H9 (cell line): ENCODE results near the gene C20orf202. TPM values are rescaled to one million over a fixed set of nuclear protein-coding genes. Genes with fewer than 3 reads are reported as not detected.

Experiments used
- DNase-seq: peaks from one replicate; pipeline ENCODE4 v3.0.0-alpha.2; 2017
- H2AFZ ChIP-seq: one replicate; pipeline ENCODE4 v1.6.1; 2013; ENCODE audit warnings: mild to moderate bottlenecking, low read length, control low read depth, moderate library complexity
- H2AK5ac ChIP-seq: 2 replicates; pipeline ENCODE4 v1.6.1; 2013; ENCODE audit warnings: low read length, control low read depth, mixed read lengths; ENCODE audit not compliant: insufficient read length
- H2BK120ac ChIP-seq: one replicate; pipeline ENCODE4 v1.6.1; 2013; ENCODE audit warnings: low read depth, mild to moderate bottlenecking, low read length, control low read depth, inconsistent platforms; ENCODE audit not compliant: poor library complexity, severe bottlenecking
- H2BK12ac ChIP-seq: 2 replicates; pipeline ENCODE4 v1.6.1; 2013; ENCODE audit warnings: low read length, control low read depth, mixed read lengths, low read depth; ENCODE audit not compliant: insufficient read length
- H2BK15ac ChIP-seq: 2 replicates; pipeline ENCODE4 v1.6.1; 2013; ENCODE audit warnings: low read depth, low read length, control low read depth
- H2BK20ac ChIP-seq: one replicate; pipeline ENCODE4 v1.6.1; 2013; ENCODE audit warnings: low read depth, mild to moderate bottlenecking, low read length, control low read depth, inconsistent platforms; ENCODE audit not compliant: poor library complexity, severe bottlenecking
- H2BK5ac ChIP-seq: 2 replicates; pipeline ENCODE4 v1.6.1; 2013; ENCODE audit warnings: low read length, control low read depth, mixed read lengths; ENCODE audit not compliant: insufficient read length
- H3K14ac ChIP-seq: 2 replicates; pipeline ENCODE4 v1.6.1; 2013; ENCODE audit warnings: low read length, control low read depth; ENCODE audit not compliant: insufficient read depth
- H3K18ac ChIP-seq: 2 replicates; pipeline ENCODE4 v1.6.1; 2013; ENCODE audit warnings: low read depth, mild to moderate bottlenecking, mixed read lengths, low read length, control low read depth; ENCODE audit not compliant: insufficient read length
- H3K23ac ChIP-seq: 2 replicates; pipeline ENCODE4 v1.6.1; 2013; ENCODE audit warnings: low read length, control low read depth, mixed read lengths, low read depth; ENCODE audit not compliant: insufficient read length
- H3K23me2 ChIP-seq: 2 replicates; pipeline ENCODE4 v1.6.1; 2013; ENCODE audit warnings: low read depth, mild to moderate bottlenecking, mixed read lengths, low read length, control low read depth; ENCODE audit not compliant: insufficient read length, poor library complexity, severe bottlenecking
- H3K27ac ChIP-seq: 2 replicates; pipeline ENCODE4 v1.5.1; 2013; ENCODE audit warnings: low read length, control low read depth, mixed read lengths, low read depth; ENCODE audit not compliant: insufficient read length
- H3K27me3 ChIP-seq: 2 replicates; pipeline ENCODE4 v1.6.1; 2013; ENCODE audit warnings: low read length, control low read depth, inconsistent platforms; ENCODE audit not compliant: insufficient read depth
- H3K4ac ChIP-seq: 2 replicates; pipeline ENCODE4 v1.6.1; 2013; ENCODE audit warnings: low read depth, mild to moderate bottlenecking, control low read depth, inconsistent platforms, low read length, moderate library complexity
- H3K4me1 ChIP-seq: 2 replicates; pipeline ENCODE4 v1.6.1; 2013; ENCODE audit warnings: low read length, control low read depth, inconsistent platforms; ENCODE audit not compliant: insufficient read depth
- H3K4me2 ChIP-seq: 2 replicates; pipeline ENCODE4 v1.6.1; 2013; ENCODE audit warnings: low read length, control low read depth, mixed read lengths; ENCODE audit not compliant: insufficient read length, insufficient read depth
- H3K56ac ChIP-seq: 2 replicates; pipeline ENCODE4 v1.6.1; 2013; ENCODE audit warnings: low read depth, mild to moderate bottlenecking, mixed read lengths, low read length, control low read depth; ENCODE audit not compliant: insufficient read length
- H3K79me1 ChIP-seq: 2 replicates; pipeline ENCODE4 v1.6.1; 2013; ENCODE audit warnings: low read depth, mild to moderate bottlenecking, moderate library complexity, low read length, control low read depth, inconsistent platforms; ENCODE audit not compliant: insufficient read depth, poor library complexity, severe bottlenecking
- H3K79me2 ChIP-seq: 2 replicates; pipeline ENCODE4 v1.6.1; 2013; ENCODE audit warnings: low read length, control low read depth, inconsistent platforms; ENCODE audit not compliant: insufficient read depth
- H3K9ac ChIP-seq: 2 replicates; pipeline ENCODE4 v1.6.1; 2013; ENCODE audit warnings: low read length, control low read depth, mixed read lengths; ENCODE audit not compliant: insufficient read length; ENCODE audit errors: extremely low read depth
- H3K9me3 ChIP-seq: one replicate; pipeline ENCODE4 v1.6.1; 2013; ENCODE audit warnings: low read depth, low read length, inconsistent platforms; ENCODE audit not compliant: control insufficient read depth
- H3T11ph ChIP-seq: one replicate; pipeline ENCODE4 v1.6.1; 2013; ENCODE audit warnings: mild to moderate bottlenecking, low read length, control low read depth, inconsistent platforms
- H4K20me1 ChIP-seq: one replicate; pipeline ENCODE4 v1.6.1; 2013; ENCODE audit not compliant: control insufficient read depth, insufficient read length, insufficient read depth
- H4K5ac ChIP-seq: 2 replicates; pipeline ENCODE4 v1.6.1; 2013; ENCODE audit warnings: low read depth, mild to moderate bottlenecking, mixed read lengths, low read length, control low read depth; ENCODE audit not compliant: insufficient read length
- H4K8ac ChIP-seq: replicated peaks from 2 replicates; pipeline ENCODE4 v1.6.1; 2013; ENCODE audit warnings: low read length, control low read depth, mixed read lengths, low read depth; ENCODE audit not compliant: insufficient read length
- H4K91ac ChIP-seq: 2 replicates; pipeline ENCODE4 v1.6.1; 2013; ENCODE audit warnings: low read depth, mild to moderate bottlenecking, moderate library complexity, mixed read lengths, low read length, control low read depth; ENCODE audit not compliant: insufficient read length
- H3K27ac Mint-ChIP-seq, 3 experiments: 2 replicates in 2 of 3; 3 replicates in 1 of 3; pipeline ENCODE4 v1.8.0; 2020 to 2021; ENCODE audit warnings: mixed read lengths in 3 of 3, mild to moderate bottlenecking in 1 of 3, moderate library complexity in 1 of 3
- H3K27me3 Mint-ChIP-seq: 2 replicates; pipeline ENCODE4 v1.8.0; 2021; ENCODE audit warnings: low read depth, mild to moderate bottlenecking, moderate library complexity, mixed read lengths
- H3K36me3 Mint-ChIP-seq, 3 experiments: 2 replicates in 2 of 3; 3 replicates in 1 of 3; pipeline ENCODE4 v1.8.0; 2020 to 2021; ENCODE audit warnings: low read depth in 3 of 3, mixed read lengths in 3 of 3; ENCODE audit not compliant: insufficient read depth in 1 of 3
- H3K4me1 Mint-ChIP-seq, 2 experiments: 2 replicates each; pipeline ENCODE4 v1.8.0; 2020; ENCODE audit warnings: mixed read lengths in 2 of 2
- H3K4me3 Mint-ChIP-seq, 2 experiments: 2 replicates in 1 of 2; 3 replicates in 1 of 2; pipeline ENCODE4 v1.8.0; 2020 to 2021; ENCODE audit warnings: mild to moderate bottlenecking in 2 of 2, mixed read lengths in 2 of 2, moderate library complexity in 1 of 2
- H3K9me3 Mint-ChIP-seq, 2 experiments: 2 replicates in 1 of 2; 3 replicates in 1 of 2; pipeline ENCODE4 v1.8.0; 2020; ENCODE audit warnings: mild to moderate bottlenecking in 2 of 2, mixed read lengths in 2 of 2, moderate library complexity in 1 of 2
- WGBS: extraction: QIAGEN DNeasy Blood & Tissue Kit; methylation state at CpG from one replicate; pipeline ENCODE4 v1.1.7; 2013; ENCODE audit warnings: missing lambda C conversion rate, low lambda C conversion rate, mixed read lengths; ENCODE audit not compliant: insufficient read length; ENCODE audit errors: extremely low coverage; 5-methylcytosine and 5-hydroxymethylcytosine counted together
- total RNA-seq: library from RNA; stranded (reverse); gene quantifications from 2 replicates; pipeline ENCODE4 v1.2.1, GENCODE V29; 2021
- TF ChIP-seq, protein P1 (sequence below): fragments of 200-600 bp; sonication (generic); conservative IDR thresholded peaks from 3 replicates; pipeline ENCODE4 v1.8.0; 2021; ENCODE audit warnings: antibody characterized with exemption, mild to moderate bottlenecking

Gene C20orf202
- total RNA-seq, 1 experiment from 2014 or later: 0.13 TPM

DNA sequence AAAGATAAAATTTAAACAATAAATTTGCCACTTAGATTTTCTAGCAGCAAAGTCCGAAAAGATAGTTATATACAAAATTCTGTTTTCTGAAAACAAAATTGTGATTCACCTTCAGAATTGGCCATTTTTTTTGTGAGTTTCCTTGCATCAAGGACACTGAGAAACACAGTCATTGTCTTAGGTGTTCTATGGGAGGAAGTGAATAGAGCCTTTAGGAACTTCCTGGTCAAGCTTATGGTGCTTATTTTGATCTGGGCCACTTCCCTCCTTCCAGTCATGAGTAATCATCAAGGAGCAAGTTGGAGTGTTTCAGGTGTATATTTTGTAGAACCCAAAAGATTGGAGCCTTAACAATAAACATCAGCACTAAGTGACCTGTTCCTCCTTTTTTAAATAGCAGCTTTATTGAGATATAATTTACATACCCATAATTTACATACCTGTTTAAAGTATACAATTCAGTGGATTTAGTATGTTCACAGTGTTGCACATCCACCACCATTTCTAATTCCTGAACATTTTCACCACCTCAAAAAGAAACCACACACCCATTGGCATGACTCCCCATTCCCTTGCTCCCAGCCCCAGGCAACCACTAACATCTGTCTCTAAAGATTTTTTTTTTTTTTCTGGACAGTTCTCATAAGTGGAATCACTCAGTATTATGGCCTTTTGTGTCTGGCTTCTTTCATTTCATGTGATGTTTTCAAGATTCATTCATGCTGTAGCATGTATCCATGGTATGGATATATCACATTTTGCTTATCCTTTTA lies 36.1 kb upstream of the C20orf202 start:
- Histone ChIP-seq H3K14ac (no peak overlapping the region), H3K79me1 (no peaks in the 10 kb centered on the region), H4K91ac (no peak overlapping the region), H2AFZ (no peak overlapping the region), H3K4ac (no peak overlapping the region), H2BK20ac (no peak overlapping the region), H3K4me1 (no peaks in the 10 kb centered on the region), H3K27me3 (no peaks in the 10 kb centered on the region; the same call in 1 of the 2 replicates), H4K5ac (no peak overlapping the region), H4K8ac (no peak overlapping the region), H3K79me2 (no peaks in the 10 kb centered on the region; the same call in 1 of the 2 replicates), H4K20me1 (no peaks in the 10 kb centered on the region), H3K4me2 (no peak overlapping the region), H2AK5ac (no peak overlapping the region), H2BK15ac (no peak overlapping the region), H3T11ph (no peak overlapping the region), H3K23ac (no peak overlapping the region), H3K56ac (no peak overlapping the region), H3K27ac (no peak overlapping the region), H3K9ac (no peak overlapping the region), H2BK5ac (no peak overlapping the region), H3K9me3 (no peaks in the 10 kb centered on the region), H3K23me2 (no peaks in the 10 kb centered on the region), H2BK12ac (no peak overlapping the region), H2BK120ac (no peak overlapping the region), H3K18ac (no peak overlapping the region)
- Mint-ChIP-seq H3K4me3 (no peak overlapping the region), H3K36me3 (peaks cover 39 to 75% (median 64%) of the 10 kb centered on the region in 3 experiments; a peak in 6 of 7 replicates), H3K9me3 (no peaks in the 10 kb centered on the region), H3K27me3 (no peaks in the 10 kb centered on the region), H3K27ac (no peak overlapping the region), H3K4me1 (no peaks in the 10 kb centered on the region)
- DNase-seq: no peak
- TF ChIP-seq, protein P1, sequence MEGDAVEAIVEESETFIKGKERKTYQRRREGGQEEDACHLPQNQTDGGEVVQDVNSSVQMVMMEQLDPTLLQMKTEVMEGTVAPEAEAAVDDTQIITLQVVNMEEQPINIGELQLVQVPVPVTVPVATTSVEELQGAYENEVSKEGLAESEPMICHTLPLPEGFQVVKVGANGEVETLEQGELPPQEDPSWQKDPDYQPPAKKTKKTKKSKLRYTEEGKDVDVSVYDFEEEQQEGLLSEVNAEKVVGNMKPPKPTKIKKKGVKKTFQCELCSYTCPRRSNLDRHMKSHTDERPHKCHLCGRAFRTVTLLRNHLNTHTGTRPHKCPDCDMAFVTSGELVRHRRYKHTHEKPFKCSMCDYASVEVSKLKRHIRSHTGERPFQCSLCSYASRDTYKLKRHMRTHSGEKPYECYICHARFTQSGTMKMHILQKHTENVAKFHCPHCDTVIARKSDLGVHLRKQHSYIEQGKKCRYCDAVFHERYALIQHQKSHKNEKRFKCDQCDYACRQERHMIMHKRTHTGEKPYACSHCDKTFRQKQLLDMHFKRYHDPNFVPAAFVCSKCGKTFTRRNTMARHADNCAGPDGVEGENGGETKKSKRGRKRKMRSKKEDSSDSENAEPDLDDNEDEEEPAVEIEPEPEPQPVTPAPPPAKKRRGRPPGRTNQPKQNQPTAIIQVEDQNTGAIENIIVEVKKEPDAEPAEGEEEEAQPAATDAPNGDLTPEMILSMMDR: no peak
- no CpG with 5 or more reads among the region's 1 CpG for WGBS
